Measurements from ENCODE around the gene PTPRCAP. TPM values are rescaled to one million over a fixed set of nuclear protein-coding genes. Genes with fewer than 3 reads are reported as not detected.

The PTPRCAP gene
- total RNA-seq, 1 donor from 2014 or later = 2.5 TPM

- H3K27me3 ChIP-seq (ENCODE audit: control insufficient read depth, insufficient read depth, low read length) = peaks cover 26% of the 10 kb centered on the region
- no peaks in the 10 kb centered on the region for H3K36me3 ChIP-seq (ENCODE audit: control insufficient read depth, insufficient read depth, low read length)
- DNase-seq (ENCODE audit: low read depth) = no peak
- TF ChIP-seq, protein P1, sequence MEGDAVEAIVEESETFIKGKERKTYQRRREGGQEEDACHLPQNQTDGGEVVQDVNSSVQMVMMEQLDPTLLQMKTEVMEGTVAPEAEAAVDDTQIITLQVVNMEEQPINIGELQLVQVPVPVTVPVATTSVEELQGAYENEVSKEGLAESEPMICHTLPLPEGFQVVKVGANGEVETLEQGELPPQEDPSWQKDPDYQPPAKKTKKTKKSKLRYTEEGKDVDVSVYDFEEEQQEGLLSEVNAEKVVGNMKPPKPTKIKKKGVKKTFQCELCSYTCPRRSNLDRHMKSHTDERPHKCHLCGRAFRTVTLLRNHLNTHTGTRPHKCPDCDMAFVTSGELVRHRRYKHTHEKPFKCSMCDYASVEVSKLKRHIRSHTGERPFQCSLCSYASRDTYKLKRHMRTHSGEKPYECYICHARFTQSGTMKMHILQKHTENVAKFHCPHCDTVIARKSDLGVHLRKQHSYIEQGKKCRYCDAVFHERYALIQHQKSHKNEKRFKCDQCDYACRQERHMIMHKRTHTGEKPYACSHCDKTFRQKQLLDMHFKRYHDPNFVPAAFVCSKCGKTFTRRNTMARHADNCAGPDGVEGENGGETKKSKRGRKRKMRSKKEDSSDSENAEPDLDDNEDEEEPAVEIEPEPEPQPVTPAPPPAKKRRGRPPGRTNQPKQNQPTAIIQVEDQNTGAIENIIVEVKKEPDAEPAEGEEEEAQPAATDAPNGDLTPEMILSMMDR (IDR thresholded peaks at IDR 0.05; ENCODE audit: insufficient read depth, low read length, poor library complexity, severe bottlenecking) = no peak
- peak within 1 kb of the TSS; percentile 2 for H3K4me3 ChIP-seq (ENCODE audit: low read depth, low read length)
These were observed 21.8 kb downstream of the PTPRCAP start, which contains the start of gene CARNS1 for GRCh38 chr11:67415501-67416304. Gene CARNS1, plus strand, starts transcription at chr11:67415678. Its CDS starts 522 bp downstream, at chr11:67416200.

DNA sequence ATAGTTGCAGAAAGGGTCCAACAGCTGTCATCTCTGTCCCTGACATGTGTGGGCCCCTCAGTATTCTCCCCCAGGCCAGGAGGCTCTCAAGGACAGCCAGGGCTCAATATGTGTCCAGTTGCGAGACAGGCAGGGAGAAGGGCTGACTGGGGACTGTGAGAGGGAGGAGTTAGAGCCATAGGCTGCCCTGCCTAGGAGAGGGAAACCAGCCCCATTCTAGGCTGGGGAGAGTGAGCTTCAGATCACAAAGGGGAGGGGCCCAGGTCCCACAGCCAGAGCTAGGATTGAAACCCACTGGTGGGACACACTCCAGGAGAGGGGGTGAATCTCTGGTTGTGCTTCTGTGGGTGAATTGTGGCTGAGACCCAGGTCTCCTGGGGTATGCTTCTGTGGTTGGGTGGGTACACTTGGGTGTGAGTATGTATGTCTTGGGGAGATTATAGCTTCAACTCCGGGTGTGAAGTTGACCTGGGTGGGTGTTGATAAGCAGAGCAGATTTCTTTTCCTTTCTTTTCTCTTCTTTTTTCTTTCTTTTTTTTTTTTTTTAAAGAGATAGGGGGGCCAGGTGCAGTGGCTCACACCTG lies 24.1 kb downstream of the PTPRCAP start:
- peaks cover 28% of the 10 kb centered on the region for H3K27me3 ChIP-seq (ENCODE audit: control insufficient read depth, insufficient read depth, low read length)
- DNase-seq (ENCODE audit: low read depth) = no peak
- no peak overlapping the region for H3K4me3 ChIP-seq (ENCODE audit: low read depth, low read length)
- TF ChIP-seq, protein P1 (IDR thresholded peaks at IDR 0.05; ENCODE audit: insufficient read depth, low read length, poor library complexity, severe bottlenecking) = no peak
- H3K36me3 ChIP-seq (ENCODE audit: control insufficient read depth, insufficient read depth, low read length) = no peaks in the 10 kb centered on the region

DNA sequence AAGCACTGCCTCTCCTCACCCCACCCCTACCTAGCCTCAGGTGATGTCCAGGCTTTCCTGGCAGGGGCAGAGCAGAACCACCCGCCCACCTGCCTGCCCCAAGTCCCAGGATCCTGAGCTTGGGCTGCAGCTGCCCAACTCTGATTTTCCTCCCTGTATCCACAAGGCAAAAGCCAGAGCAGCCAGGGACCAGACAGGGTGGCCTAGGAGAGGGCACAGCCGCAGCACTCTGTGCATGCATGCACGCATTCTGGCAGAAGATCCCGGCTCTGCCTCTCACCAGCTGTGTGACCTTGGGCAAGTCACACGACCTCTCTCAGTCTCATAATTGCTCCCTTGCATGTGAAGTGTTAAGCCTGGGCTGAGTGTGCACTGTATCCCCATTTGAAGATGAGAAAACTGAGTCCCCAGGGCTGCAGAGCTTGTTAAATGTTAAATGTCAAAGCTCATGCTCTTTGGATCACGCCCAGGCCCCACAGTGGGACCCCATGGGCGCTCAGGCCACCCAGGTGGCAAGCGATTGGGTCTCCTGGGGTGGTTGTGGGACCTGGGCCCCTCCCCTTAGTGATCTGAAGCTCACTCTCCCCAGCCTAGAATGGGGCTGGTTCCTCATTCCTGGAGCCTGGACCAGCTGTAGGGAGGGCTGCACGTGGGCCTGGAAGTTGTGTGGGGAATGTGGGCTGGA lies 24.8 kb downstream of the PTPRCAP start:
- TF ChIP-seq, protein P1 (IDR thresholded peaks at IDR 0.05; ENCODE audit: insufficient read depth, low read length, poor library complexity, severe bottlenecking) = no peak

GRCh38 chr11:67411785-67412152 lies 25.7 kb downstream of the PTPRCAP start:
- no peak for DNase-seq (ENCODE audit: low read depth)
- Histone ChIP-seq H3K27me3 (ENCODE audit: control insufficient read depth, insufficient read depth, low read length) (peaks cover 26% of the 10 kb centered on the region), H3K4me3 (ENCODE audit: low read depth, low read length) (no peak overlapping the region), H3K36me3 (ENCODE audit: control insufficient read depth, insufficient read depth, low read length) (no peaks in the 10 kb centered on the region)
- TF ChIP-seq, protein P1 (IDR thresholded peaks at IDR 0.05; ENCODE audit: insufficient read depth, low read length, poor library complexity, severe bottlenecking) = no peak

More for the DNA sequence above, 24.8 kb downstream of the PTPRCAP start:
- no peak for DNase-seq (ENCODE audit: low read depth)
- Histone ChIP-seq H3K36me3 (ENCODE audit: control insufficient read depth, insufficient read depth, low read length) (no peaks in the 10 kb centered on the region), H3K4me3 (ENCODE audit: low read depth, low read length) (no peak overlapping the region), H3K27me3 (ENCODE audit: control insufficient read depth, insufficient read depth, low read length) (peaks cover 28% of the 10 kb centered on the region)

- H3K36me3 ChIP-seq (ENCODE audit: control insufficient read depth, insufficient read depth, low read length) = no peaks in the 10 kb centered on the region
- TF ChIP-seq, protein P1 (IDR thresholded peaks at IDR 0.05; ENCODE audit: insufficient read depth, low read length, poor library complexity, severe bottlenecking) = no peak
These were observed 26.3 kb downstream of the PTPRCAP start for GRCh38 chr11:67410984-67411784.

More at GRCh38 chr11:67410984-67411784, 26.3 kb downstream of the PTPRCAP start:
- H3K4me3 ChIP-seq (ENCODE audit: low read depth, low read length) = no peak overlapping the region
- no peak for DNase-seq (ENCODE audit: low read depth)
- peaks cover 24% of the 10 kb centered on the region for H3K27me3 ChIP-seq (ENCODE audit: control insufficient read depth, insufficient read depth, low read length)
